Liver (tissue), 9 donors: ENCODE data around the gene LTBP2. TPM values are rescaled to one million over a fixed set of nuclear protein-coding genes. Genes with fewer than 3 reads are reported as not detected.

Experiments
- DNase-seq: peaks from one replicate; pipeline ENCODE4 v3.0.0-alpha.2; 2017; ENCODE audit warnings: low spot score
- H3K27ac ChIP-seq, 2 donors: one replicate each; pipeline ENCODE4 v1.7.0; 2013; ENCODE audit warnings: inconsistent platforms in 2 of 2, low read length in 2 of 2, control low read depth in 1 of 2, low read depth in 1 of 2, mild to moderate bottlenecking in 1 of 2
- H3K27me3 ChIP-seq, 4 donors: one replicate each; pipeline versions ENCODE4 v1.6.1 to v1.7.0; 2013; ENCODE audit warnings: low read length in 3 of 4, inconsistent platforms in 1 of 4, mild to moderate bottlenecking in 1 of 4, moderate library complexity in 1 of 4; ENCODE audit not compliant: control insufficient read depth in 4 of 4, insufficient read depth in 4 of 4
- H3K36me3 ChIP-seq, 4 donors: one replicate each; pipeline versions ENCODE4 v1.6.1 to v1.7.0; 2013; ENCODE audit warnings: low read length in 3 of 4, mild to moderate bottlenecking in 3 of 4, low read depth in 1 of 4, moderate library complexity in 1 of 4; ENCODE audit not compliant: control insufficient read depth in 4 of 4, insufficient read depth in 3 of 4
- H3K4me1 ChIP-seq, 4 donors: one replicate each; pipeline versions ENCODE4 v1.6.1 to v1.7.0; 2013; ENCODE audit warnings: low read length in 3 of 4, mild to moderate bottlenecking in 3 of 4, moderate library complexity in 1 of 4; ENCODE audit not compliant: control insufficient read depth in 4 of 4, insufficient read depth in 4 of 4
- H3K4me3 ChIP-seq, 3 donors: one replicate each; pipeline versions ENCODE4 v1.6.1 to v1.7.0; 2013; ENCODE audit warnings: low read length in 3 of 3, control low read depth in 1 of 3, low read depth in 1 of 3, mild to moderate bottlenecking in 1 of 3
- H3K9ac ChIP-seq, 2 donors: one replicate each; pipeline ENCODE4 v1.7.0; 2013; ENCODE audit warnings: low read length in 2 of 2, mild to moderate bottlenecking in 2 of 2, moderate library complexity in 2 of 2, control low read depth in 1 of 2, low read depth in 1 of 2
- H3K9me3 ChIP-seq, 4 donors: one replicate each; pipeline versions ENCODE4 v1.6.1 to v1.7.0; 2013; ENCODE audit warnings: low read length in 3 of 4; ENCODE audit not compliant: control insufficient read depth in 4 of 4
- FOXA2 ChIP-seq: IDR thresholded peaks from 2 replicates; pipeline ENCODE4 v1.6.1; 2016; ENCODE audit warnings: antibody characterized with exemption
- GABPA ChIP-seq, 2 donors: IDR thresholded peaks in 1 of 2; conservative IDR thresholded peaks in 1 of 2; 2 replicates each; pipeline ENCODE4 v1.6.1; 2016; ENCODE audit warnings: antibody characterized with exemption in 2 of 2, mild to moderate bottlenecking in 1 of 2, moderate library complexity in 1 of 2
- HNF4G ChIP-seq: IDR thresholded peaks from 2 replicates; pipeline ENCODE4 v1.6.1; 2016; ENCODE audit warnings: antibody characterized with exemption
- JUND ChIP-seq, 2 donors: IDR thresholded peaks; 2 replicates each; pipeline ENCODE4 v1.6.1; 2016; ENCODE audit warnings: antibody characterized with exemption in 2 of 2
- NR2F2 ChIP-seq: IDR thresholded peaks from 2 replicates; pipeline ENCODE4 v1.6.1; 2016; ENCODE audit warnings: antibody characterized with exemption
- REST ChIP-seq: IDR thresholded peaks from 2 replicates; pipeline ENCODE4 v1.6.1; 2016; ENCODE audit warnings: antibody characterized with exemption, mild to moderate bottlenecking
- RXRA ChIP-seq, 2 donors: IDR thresholded peaks; 2 replicates each; pipeline ENCODE4 v1.6.1; 2017 to 2018; ENCODE audit warnings: antibody characterized with exemption in 2 of 2, mild to moderate bottlenecking in 1 of 2
- SP1 ChIP-seq: IDR thresholded peaks from 2 replicates; pipeline ENCODE4 v1.6.1; 2018; ENCODE audit warnings: antibody characterized with exemption, mild to moderate bottlenecking
- TAF1 ChIP-seq: conservative IDR thresholded peaks from 2 replicates; pipeline ENCODE4 v1.6.1; 2016; ENCODE audit warnings: antibody characterized with exemption, mild to moderate bottlenecking
- YY1 ChIP-seq: IDR thresholded peaks from 2 replicates; pipeline ENCODE4 v1.6.1; 2016; ENCODE audit warnings: antibody characterized with exemption, mild to moderate bottlenecking
- ZBTB33 ChIP-seq: IDR thresholded peaks from 2 replicates; pipeline ENCODE4 v1.6.1; 2016; ENCODE audit warnings: antibody characterized with exemption
- WGBS: extraction: QIAGEN DNeasy Blood & Tissue Kit; methylation state at CpG from one replicate; pipeline ENCODE4 v1.1.7; 2013; 5-methylcytosine and 5-hydroxymethylcytosine counted together
- polyA plus RNA-seq, 2 donors: library from polyadenylated mRNA; stranded (reverse) in 1 of 2; unstranded in 1 of 2; fragments of 200-250 nt in 1 of 2; fragments of >200 nt in 1 of 2; fragmentation: Nextera tagmentation in 1 of 2; extraction: Ambion mirVana in 1 of 2; gene quantifications; one replicate each; pipeline versions ENCODE4 v1.2.1 to v1.2.3, GENCODE V29; 2013 to 2015
- total RNA-seq, 2 donors: library from RNA; depleted of rRNA; stranded (reverse); fragments of >200 nt; gene quantifications; one replicate each; pipeline ENCODE4 v1.2.3, GENCODE V29; 2014
- donor health status: healthy.
- donor health status: healthy.
- donor health status: healthy.
- donor health status: healthy.
- donor health status: healthy.

Gene LTBP2
- total and polyA plus RNA-seq, 4 donors, result 0.24 to 1.3 (median 0.89) TPM

- Histone ChIP-seq H3K9me3 (no peaks in the 10 kb centered on the region), H3K36me3 (no peaks in the 10 kb centered on the region), H3K4me3 (no peak overlapping the region), H3K27me3 (no peaks in the 10 kb centered on the region), H3K4me1 (no peaks in the 10 kb centered on the region), H3K27ac (no peak overlapping the region), H3K9ac (no peak overlapping the region)
- 94% methylated on average over 12 of the region's 12 CpGs for WGBS
- DNase-seq, result no peak
- TF ChIP-seq YY1, result no peak
- no peak for TF ChIP-seq REST
- no peak for TF ChIP-seq SP1
- no peak for TF ChIP-seq HNF4G
- TF ChIP-seq RXRA (IDR thresholded peaks at IDR 0.05), result no peak
- TF ChIP-seq FOXA2, result no peak
- no peak for TF ChIP-seq JUND (IDR thresholded peaks at IDR 0.05)
- TF ChIP-seq TAF1, result no peak
- no peak for TF ChIP-seq NR2F2
- no peak for TF ChIP-seq GABPA (IDR thresholded peaks at IDR 0.05 in 1 of 2, conservative IDR thresholded peaks at IDR 0.05 in 1 of 2)
- no peak for TF ChIP-seq ZBTB33
Measured at GRCh38 chr14:74503938-74504335, 108.1 kb downstream of the LTBP2 start.

GRCh38 chr14:74503291-74503937, 108.6 kb downstream of the LTBP2 start:
- peak; percentile 34 for DNase-seq
- H3K9ac ChIP-seq, result no peak overlapping the region
- 92% methylated on average over 14 of the region's 14 CpGs for WGBS
- H3K27ac ChIP-seq, result no peak overlapping the region
- TF ChIP-seq SP1 (no peak), FOXA2 (no peak), GABPA (IDR thresholded peaks at IDR 0.05 in 1 of 2, conservative IDR thresholded peaks at IDR 0.05 in 1 of 2) (no peak), NR2F2 (no peak), ZBTB33 (no peak)
- no peaks in the 10 kb centered on the region for H3K9me3 ChIP-seq
- H3K4me1 ChIP-seq, result no peaks in the 10 kb centered on the region
- no peak overlapping the region for H3K4me3 ChIP-seq
- H3K27me3 ChIP-seq, result no peaks in the 10 kb centered on the region
- no peaks in the 10 kb centered on the region for H3K36me3 ChIP-seq
